Stimulated activated CD4-positive, alpha-beta T cell treated with anti-CD3 and anti-CD28 coated beads, Interleukin-4, amount 100 ng/mL, for 48 hours (primary cell): ENCODE results near the gene RBM10.

Experiments used
- DNase-seq, 2 donors: peaks; one replicate each; pipeline ENCODE4 v3.0.0-alpha.2; 2020; ENCODE audit warnings: low read depth in 2 of 2

Gene RBM10

DNA sequence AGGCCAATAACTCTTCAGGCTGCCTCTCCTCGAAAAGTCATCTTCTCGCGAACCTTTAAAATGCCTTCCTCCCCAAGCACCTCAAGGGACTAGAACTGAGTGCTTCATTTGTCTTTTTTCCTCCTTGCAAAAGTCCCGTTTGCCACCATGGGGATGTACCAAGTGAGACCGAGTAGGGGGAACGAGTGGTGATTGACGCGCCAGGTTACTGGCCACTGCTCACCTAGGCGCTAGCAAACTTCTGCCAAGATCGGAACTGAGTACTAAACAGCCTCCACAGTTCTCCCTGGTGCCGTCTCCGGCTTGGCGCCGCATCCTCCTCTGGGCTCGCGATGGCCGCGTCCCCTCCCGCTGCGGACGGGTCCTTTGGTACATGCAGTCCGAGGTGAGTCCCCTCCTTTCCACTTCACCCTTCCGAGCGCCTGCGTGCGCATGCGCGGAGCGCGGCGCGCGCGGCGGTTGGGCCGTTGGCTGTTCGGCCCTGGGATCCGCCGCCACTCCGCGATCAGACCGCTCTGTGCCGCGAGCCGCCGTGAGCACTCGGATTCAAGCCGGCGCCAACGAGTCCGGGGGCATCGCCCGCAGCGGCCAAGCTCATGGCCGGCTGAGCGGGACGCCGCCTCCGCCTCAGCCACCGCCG is 73.4 kb downstream of the RBM10 start, which contains the start of gene CDK16:
Gene CDK16 (plus strand): TSS at position 402 of the 640 bp plus-strand sequence. CDS start 4,877 bp downstream, outside the sequence.
- DNase-seq: peak; percentile 36 to 48

DNA sequence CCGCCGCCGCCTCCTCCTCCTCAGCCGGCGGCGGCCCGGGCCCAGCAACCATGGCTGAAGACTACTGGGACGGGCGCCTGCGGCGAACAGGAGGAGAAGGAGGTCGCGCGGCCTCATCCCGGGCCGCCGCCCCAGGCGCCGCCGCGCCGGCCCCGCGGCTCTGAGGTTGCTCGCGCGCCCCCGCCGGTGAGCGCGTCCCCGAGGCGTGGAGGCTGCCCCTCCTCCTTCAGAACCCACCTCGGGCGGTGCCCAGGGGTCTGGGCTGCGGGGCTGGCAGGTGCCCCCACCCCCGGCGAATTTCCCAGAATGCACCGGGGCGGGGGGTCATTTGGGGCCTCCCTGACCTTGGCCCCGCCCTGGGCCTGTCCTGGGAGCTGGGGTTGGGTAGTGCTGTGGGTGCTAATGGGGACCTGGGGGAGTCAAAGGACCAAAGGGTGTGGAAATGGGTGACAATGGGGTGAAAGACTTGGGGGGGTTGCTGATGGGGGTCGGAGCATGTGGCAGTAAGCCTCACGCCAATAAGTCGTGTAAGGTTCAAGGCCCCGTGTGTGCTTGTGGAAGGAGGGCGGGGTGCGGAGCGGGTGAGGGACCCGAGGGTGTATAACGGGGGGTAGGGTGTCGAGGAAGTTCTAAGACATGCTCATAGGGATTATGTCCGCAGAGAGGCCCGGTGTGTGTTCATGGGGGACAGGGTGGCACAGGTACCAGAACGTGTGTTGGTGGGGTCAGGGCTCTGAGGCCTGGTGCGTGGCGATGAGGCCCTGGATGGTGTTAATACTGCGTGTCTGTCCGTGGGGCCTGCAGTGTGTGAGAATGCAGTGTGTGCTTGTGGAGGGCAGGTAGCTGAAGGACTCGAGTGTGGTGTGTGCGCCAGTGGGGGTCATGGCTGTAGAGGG is 74.1 kb downstream of the RBM10 start:
- peak; percentile 32 to 38 for DNase-seq

DNA sequence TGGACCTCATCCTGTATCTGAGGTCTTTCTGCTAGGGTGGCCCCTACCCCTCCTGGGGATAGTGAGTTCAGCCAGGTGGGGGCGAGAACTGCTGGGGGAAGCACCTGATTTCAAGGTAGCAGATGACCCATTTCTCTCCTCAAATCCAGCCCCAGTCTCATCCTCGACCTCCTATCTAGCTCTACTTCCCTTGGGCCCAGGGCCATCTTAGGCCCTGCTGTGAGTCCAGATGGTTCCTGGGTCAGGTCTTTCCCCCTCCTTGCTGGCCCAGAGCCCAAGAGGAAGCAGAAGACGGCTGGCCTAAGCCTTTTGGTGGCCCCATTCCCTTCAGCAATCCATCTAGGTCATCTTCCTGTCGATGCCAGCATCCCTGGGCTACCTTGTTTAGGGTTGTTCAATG is 76.7 kb downstream of the RBM10 start:
- DNase-seq: no peak

DNA sequence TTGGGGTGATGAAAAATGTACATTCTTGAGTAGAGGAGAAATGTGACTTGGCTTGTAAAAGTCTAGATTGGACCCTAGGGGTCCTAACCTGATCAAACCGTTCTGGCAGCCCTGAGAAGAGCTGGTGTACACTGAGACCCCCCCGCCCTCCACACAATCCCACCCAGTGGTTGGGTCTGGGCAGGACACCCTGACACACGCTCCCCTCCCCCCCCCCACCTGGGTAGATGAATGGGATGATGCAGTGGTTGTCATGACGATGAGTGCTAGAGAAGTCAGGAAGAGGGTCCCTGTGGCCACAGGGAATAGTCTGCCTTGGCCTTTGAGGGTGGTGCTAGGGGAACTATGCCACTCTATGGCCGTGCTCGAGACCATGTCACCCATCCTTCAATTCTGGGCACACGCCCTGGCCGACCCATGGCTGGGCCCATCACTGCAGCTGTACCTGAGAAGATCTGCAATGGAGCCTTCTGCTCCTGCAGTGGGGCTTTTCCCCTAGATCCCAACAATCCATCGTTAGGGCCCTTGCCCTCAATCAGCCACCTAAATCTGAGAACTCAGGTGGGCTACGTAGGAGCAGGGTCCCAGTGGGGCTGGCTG is 77.8 kb downstream of the RBM10 start:
- DNase-seq: no peak

DNA sequence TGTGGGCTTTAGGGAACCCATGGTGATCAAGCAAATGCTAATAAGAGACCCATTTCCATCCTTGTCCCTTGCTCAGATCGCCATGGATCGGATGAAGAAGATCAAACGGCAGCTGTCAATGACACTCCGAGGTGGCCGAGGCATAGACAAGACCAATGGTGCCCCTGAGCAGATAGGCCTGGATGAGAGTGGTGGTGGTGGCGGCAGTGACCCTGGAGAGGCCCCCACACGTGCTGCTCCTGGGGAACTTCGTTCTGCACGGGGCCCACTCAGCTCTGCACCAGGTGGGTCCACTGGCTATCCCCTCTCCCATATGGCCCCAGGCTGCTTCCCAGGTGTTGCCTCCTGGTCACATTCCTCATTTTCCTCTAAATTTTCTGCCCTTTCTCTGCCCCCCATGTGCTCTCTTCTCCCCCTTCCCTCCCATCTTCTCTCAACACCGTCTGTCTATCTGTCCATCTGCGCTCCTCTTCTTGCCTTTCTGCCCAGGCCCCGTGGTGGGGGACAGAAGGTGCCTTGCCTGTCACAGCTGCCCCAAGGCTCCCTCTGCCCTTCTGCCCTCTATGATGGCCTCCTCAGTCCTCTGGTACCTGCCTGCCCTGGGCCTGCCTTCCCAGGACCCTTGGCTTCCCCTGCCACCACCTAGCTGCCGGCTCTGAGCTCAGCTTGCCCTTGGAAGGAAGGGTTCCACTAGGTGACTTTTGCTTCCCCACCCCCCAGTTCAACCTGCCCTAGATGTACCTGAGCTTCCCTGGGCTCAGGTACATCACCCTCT is 78.6 kb downstream of the RBM10 start:
- DNase-seq: no peak

DNA sequence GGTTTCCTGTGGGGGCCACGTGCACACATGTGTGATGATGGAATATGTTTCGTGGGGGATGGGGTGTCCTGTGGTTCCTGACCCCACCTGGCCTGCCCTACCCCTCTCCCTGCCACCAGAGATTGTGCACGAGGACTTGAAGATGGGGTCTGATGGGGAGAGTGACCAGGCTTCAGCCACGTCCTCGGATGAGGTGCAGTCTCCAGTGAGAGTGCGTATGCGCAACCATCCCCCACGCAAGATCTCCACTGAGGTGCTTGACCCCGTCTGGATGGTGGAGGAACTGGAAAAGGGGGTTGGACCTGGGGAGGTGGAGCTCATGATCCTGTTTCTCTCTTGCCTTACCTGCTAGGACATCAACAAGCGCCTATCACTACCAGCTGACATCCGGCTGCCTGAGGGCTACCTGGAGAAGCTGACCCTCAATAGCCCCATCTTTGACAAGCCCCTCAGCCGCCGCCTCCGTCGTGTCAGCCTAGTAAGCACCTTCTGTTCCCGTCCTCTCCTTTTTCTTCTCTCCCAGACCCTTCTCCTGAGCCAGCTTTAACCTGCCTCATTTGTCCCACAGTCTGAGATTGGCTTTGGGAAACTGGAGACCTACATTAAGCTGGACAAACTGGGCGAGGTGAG is 79.4 kb downstream of the RBM10 start:
- DNase-seq: no peak

DNA sequence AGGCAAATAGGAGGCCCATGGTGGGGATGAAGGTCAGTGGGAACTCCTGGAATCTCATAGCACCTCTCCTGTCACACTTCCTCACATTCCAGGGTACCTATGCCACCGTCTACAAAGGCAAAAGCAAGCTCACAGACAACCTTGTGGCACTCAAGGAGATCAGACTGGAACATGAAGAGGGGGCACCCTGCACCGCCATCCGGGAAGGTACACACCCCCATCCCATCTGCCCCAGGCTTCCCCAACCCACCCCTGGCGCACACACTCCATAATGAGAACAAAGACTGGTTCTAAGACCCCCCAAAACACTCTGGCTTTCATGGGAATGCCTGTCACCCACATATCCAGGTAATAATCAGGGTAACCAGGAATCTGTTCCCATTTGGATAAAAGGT is 79.9 kb downstream of the RBM10 start:
- no peak for DNase-seq

DNA sequence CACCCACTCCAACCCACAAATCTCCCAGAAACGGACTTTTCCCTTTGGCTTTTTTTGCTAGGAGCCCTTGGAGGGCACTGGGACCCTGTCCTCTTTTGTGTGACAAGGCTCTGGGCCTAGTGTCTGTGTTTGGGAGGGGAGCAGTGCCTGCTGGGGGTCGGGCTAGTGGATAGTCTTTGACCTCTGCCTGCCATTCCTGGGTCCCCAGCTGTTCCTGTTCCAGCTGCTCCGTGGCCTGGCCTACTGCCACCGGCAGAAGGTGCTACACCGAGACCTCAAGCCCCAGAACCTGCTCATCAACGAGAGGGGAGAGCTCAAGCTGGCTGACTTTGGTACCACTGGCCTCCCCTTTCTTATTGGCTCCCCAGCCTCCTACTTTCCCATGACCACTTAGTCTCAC is 81.0 kb downstream of the RBM10 start:
- no peak for DNase-seq

DNA sequence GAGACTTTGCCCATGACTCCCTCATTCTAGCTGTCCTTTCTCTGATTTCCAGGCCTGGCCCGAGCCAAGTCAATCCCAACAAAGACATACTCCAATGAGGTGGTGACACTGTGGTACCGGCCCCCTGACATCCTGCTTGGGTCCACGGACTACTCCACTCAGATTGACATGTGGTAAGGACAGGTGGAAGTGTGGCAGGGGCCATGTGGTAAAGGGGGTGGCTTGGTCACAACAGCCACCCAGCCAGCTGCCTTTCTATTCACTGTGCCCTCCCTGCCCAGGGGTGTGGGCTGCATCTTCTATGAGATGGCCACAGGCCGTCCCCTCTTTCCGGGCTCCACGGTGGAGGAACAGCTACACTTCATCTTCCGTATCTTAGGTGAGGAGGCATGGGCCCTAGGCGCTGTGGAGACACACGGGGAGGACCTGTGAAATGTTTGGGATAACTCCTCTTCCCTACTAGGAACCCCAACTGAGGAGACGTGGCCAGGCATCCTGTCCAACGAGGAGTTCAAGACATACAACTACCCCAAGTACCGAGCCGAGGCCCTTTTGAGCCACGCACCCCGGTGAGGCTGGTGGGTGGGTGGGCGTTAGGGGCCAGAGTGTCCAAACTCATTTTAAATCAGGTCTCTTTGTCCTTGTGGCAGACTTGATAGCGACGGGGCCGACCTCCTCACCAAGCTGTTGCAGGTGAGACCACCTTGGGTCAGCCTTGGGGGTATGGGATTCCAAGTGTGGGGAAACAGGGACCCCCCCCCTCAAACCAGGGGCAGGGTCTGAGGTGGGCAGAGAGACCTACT is 81.7 kb downstream of the RBM10 start:
- no peak for DNase-seq

DNA sequence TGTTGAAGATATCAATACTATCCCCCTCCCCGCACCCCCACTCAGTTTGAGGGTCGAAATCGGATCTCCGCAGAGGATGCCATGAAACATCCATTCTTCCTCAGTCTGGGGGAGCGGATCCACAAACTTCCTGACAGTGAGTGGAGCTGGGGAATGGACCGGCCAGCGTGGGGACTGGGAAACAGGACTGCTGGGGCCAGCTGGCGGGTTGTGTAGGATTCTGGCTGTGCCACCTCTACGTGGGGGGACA is 82.2 kb downstream of the RBM10 start:
- DNase-seq: no peak

DNA sequence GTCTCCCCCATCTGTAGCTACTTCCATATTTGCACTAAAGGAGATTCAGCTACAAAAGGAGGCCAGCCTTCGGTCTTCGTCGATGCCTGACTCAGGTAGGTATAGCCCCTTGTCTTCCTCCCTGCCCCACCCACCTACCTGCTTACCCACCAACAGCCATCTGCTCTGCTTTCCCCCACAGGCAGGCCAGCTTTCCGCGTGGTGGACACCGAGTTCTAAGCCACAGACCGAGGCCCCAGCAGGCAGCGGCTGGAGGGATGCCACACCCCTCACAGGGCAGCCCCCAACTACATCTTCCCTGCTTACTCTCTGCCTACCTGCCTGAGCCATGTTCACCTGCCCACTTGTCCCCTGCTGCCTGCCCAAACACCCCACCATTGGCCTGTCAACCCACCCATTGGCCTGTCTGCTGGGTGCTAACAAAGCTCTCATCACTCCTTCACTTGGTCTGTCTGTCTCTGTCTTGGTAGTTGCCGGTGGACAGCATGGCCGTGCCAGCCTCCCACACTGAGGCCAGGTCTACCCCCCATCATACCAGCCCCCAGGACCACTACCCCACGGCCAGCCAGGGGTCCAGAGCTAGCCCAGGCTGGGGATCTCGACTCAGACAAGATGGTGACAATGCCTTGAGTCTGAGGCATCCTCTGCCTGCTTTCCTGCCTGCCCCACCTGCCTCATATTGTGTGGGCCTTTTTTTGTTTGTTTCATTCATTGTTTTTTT is 83.7 kb downstream of the RBM10 start:
- no peak for DNase-seq

DNA sequence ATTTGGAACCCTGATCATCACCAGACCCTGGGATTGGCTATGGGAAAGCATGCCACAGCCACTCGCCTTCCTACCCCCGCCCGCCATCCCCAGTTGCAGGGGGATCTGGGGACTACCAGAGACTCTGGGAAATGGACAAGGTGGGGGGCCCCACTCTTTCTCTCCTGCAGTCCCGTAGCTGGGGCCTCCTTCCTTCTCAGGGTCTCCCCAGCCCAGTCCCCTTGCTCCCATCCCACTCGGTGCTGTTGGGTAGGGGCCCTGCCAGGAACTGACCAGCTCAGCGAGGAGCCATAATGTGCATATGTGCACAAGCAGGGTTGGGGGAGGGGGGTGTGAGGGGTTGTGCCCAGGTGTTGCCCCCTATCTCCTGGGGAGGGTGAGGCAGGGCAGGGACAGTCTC is 84.4 kb downstream of the RBM10 start:
- DNase-seq: no peak

DNA sequence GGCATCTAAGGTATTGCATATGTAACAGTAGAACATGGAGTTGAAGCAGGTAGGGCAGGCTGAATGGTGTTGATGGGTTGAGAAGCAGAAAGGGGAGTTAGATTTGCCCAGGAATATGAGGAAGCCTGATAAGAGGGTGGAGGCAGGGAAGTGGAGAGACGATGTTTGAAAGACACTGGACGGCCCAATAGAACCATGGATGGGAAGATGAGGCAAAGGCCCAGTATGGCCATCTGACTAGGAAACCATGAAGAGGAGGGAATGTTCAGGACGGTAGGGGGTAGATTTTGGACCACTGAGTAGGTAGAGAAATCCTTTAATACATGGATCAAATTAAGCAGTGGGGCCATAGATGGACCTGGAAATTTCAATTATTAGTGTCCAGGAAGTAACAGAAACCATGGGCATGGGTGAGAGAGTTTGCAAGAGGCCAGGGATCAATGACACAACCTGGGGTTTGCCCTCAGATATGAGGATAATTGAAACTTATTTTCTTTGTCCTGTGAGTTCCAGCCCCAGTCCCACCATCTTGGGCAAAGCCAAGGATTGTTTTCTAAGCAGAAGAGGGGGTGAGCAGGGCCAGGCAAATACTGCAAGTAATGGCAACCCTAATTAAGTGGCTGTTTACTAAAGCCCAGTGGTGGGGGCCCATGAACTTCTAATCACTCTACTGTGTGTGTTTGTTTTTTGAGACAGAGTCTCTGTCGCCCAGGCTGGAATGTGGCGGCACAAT is 85.3 kb downstream of the RBM10 start:
- DNase-seq: no peak

DNA sequence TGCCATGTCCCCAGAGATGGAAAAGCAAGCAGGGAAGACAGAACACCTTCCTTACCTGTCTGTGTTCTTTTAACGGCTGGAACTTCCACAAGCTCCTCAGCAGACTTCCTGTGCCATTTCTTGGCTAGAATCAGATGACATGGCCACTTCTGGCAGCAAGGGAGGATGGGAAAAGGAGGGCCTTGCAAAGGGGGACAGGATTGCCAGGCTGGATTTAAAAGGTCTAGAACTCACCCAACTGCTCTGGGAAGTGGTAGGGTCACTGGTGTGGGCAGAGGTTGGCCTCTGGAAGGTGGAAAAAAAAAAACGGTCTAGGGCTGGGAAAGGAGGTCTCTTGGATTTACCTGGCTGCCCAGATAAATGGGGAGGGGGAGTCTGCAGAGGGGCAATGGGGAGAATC is 86.1 kb downstream of the RBM10 start:
- DNase-seq: no peak

DNA sequence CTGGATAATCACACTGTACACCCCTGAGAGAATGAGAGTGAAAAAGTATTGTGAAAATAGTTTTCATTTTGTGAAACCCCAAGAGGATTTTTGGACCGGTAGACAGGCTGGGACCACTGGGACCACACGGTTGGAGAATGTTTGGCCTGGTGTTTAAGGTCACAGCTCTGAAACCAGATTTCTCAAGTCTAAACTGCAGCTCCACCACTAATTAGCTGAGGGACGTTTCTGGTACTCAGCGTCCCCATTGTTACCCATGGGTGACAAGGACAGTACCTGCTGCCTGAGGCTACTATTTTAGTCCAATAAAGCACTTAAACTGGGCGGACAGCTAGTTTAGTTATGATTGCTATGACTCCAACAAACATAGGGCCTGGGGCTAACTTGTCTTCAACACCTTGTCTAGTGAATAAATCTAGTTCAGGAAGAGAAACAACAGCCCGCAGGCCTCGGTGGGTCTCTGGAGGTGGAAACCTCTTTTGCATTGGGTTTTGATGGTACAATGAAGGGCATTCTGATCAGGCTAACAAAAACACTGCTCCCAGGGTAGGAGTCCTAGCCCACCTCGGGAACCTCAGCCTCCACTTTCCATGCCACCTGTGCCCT is 87.3 kb downstream of the RBM10 start:
- DNase-seq: no peak

DNA sequence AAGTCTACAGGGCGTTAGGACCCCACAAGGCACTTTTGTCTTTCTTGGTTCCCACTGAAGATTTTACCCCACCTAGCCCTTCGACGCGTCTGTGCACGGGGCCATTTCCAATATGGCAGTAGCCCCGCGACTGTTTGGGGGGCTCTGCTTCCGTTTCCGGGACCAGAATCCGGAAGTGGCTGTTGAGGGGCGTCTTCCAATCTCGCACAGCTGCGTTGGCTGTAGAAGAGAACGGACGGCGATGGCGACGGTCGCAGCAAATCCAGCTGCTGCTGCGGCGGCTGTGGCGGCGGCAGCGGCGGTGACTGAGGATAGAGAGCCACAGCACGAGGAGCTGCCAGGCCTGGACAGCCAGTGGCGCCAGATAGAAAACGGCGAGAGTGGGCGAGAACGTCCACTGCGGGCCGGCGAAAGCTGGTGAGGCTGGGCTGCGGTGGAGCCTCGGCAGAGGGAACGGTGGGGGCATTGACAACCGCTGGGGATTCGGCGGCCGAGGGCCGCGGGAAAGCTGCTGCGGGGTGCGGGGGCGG is 87.8 kb downstream of the RBM10 start, which contains the start of gene USP11:
Gene USP11 (plus strand): TSS at position 207 of the 530 bp plus-strand sequence. CDS start 35 bp downstream, at position 242.
- no peak for DNase-seq

DNA sequence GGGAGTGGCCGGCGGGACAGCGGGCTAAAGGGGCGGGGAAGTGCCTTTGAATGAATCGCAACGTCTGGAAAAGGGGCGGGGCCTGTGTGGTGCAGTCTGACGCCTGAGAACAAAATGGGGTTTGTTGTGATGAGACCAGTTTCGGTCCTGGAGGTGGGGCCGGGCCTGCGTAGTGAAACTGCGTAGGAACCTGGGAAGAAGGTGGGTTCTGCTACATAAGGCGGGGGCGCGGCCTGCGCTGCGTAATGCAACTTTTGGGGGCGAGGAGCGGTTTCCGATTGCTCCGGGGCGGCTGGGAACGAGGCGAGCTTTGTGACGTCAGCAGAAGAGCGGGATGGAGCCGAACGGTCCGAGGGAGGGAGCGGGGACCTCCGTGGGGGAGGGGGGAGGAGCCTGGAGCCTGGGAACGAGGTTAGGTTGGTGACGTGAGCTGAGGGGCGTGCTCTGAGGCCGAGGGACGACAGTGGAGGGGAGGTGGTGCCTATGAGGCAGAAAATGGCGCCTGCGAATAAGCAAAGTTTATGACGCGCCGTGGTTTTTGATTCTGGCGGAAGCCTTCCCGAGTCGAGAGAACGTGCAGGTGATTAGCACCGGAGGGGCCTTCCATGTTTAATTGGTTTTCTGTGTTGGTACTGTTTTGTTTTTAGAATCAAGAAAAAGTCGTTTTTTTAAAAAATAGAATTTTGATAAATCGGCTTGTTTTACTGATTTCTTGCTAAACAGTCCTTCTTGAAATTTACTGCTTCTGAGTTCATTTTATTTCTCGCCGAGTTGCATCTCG is 88.5 kb downstream of the RBM10 start:
- DNase-seq: peak; percentile 83 to 87

DNA sequence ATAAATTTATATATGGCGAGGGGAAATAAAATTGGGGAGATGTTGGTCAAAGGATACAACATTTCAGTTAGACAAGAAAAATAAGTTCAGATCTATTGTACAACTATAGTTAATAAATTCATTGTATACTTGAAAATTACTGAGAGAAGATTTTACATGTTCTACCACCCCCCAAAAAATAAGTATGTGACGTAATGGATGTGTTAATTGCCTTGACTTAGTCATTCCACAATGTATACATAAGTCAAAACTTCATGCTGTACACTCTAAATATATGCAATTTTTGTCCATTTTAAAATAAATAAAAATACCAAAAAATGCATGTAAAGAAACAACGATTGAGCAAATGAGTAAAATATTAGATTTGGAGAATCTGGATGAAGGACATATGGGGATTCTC is 89.6 kb downstream of the RBM10 start:
- DNase-seq: no peak
